ENCODE measurements around the gene FNDC3B.

FNDC3B gene

DNA sequence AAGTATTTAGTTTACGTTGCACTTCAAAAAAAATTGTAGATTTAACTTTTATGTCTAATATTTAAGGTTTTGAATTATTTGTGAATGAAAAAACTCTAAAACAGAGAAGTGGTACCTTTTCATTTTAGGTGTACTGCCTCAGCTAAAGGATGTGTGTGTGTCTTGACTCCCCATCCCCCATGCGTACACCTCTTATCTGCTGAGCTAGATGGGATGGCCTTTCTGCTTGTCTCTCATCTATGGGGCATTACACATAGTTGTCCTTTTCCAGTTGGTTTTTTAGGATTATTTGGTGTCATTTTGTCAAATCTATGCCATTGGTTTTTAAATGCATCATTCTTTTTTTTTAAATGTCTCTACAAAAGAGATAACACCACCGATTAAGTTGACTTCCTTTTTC is 110.9 kb downstream of the FNDC3B start:
- DNase-seq (ENCODE audit: low read depth in 2 of 2) = no peak

DNA sequence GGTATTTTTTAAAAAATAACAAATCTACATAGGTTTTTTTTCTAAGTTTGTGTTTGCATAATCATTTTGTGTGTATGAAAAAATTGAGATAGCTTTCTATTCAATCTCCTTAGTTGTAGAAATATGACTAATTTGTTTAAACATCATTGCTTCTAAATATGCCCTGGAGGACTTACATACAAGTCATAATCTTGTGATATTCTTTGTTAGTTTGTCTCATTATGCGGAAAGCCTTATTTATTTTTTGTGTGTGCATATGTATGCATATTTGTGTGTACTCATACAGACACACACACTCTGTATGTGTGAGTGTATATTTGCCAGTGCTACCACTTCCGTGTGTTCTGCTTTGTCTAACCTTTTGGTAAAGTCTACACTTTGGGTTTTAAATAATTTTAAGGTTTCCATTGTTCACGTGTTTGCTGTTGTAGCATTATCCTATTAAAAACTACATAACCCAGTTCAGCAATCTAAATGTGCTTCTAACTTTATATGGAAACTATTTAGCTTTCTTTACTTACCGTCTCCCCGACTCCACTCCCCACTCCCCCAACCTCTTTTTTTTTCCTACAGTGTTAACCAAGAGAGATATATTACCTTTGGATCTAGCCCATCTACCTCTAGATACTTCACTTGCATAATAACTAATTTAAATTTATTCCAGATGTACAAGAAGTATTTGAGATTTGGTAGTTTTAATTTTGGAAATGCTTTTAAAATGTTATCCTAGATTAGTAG is 111.7 kb downstream of the FNDC3B start:
- DNase-seq (ENCODE audit: low read depth in 2 of 2) = no peak

DNA sequence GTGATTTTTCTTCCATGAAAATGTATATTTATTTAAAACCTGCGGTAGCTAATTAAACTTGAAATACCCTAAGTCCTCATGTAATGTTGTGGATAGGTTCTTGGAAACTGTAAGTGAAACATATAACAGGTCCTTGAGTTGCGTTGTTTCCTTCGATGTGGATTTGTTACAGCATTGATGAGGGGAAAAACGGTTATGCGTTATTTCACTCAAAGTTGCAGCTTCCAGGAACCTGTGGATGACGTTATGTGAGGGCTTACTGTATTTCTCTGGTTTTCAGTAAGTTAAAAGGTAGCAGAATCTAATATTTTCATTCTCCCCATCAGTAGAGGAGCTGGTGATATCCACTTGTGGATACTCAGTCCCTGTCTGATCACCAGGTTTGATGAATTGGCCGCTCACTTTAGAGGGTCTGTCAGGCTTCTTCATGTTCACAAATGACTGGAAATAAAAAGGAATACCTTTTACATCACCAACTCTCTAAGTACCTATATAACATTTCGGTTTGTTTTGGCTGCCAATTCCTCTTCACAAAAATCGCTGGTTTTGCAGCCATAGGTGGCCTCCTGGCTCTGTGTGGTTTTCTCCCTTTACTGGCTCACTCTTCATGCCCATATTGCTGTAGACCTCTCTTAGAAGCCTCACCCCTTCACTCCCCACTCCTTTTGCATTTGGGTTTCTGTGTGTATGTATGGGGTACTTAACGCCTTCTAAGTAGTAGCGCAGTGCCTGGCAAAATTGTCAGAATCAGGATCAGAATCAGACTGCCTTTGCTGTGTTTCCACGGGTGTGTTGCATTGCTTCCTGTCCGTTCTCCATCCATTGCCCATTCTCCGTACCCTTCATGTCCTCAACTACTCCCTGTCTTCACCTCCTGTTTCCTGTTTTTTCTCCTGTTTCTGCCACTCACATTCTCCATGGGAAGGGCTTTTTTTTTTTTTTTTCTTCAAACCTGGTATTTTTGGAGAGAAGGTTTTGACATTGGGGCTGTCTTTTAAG is 112.6 kb downstream of the FNDC3B start:
- no peak for DNase-seq (ENCODE audit: low read depth in 2 of 2)

DNA sequence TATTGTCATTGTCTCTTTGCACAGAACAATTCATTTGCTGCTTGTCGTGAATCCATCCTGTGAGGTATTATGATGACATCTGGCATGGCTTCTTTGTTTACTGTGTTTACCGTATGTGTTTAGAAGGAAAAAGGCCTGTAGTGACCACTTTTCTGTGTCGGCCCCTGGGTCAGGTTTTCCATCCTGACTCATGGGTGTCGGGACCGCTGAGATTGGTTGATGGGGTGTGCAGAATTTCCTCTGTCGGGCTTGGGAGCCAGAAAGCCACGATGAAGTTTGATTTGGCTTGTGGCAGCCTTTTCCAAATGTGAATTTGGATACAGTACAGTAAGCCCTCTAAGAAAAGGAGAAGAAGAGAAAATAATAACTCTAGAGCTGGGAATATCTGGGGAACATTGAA is 113.5 kb downstream of the FNDC3B start:
- no peak for DNase-seq (ENCODE audit: low read depth in 2 of 2)

- peak; percentile 85 to 86 for DNase-seq (ENCODE audit: low read depth in 2 of 2)
These were observed 114.0 kb downstream of the FNDC3B start for GRCh38 chr3:172153335-172153861.

- no peak for DNase-seq (ENCODE audit: low read depth in 2 of 2)
These were observed 115.6 kb downstream of the FNDC3B start for GRCh38 chr3:172154768-172155664.

DNA sequence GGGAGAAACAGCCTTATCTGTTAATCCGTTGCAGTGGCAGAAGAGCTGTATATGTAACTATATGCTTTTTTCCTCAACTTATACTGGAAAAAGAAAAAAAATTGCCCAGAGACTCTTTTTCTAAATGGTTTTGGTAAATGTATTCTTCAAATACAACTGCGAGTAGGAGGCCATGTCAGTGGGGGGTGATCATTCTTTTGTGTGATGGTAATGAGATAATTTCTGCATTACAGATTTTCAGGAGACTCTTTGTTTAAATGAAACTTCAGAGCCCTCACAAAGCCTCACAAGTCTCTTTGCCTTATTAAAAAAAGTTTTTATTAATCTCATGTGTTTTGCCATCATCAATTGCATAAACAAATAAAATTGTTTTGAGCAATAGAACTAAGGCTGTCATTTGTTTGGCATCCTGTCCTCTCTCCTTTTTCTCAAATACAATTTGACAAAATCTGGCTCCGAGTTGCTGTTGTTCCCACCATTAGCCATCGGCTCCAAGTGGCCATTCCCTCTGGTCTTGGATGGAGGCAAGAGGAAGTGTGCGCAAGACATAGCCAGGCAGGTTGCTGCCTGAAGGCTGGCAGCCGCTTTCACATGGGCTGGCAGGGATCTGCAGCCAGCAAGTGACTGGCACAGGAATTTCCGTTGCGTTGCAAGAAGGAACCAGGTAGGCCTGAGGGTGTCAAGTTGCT is 116.7 kb downstream of the FNDC3B start:
- DNase-seq (ENCODE audit: low read depth in 2 of 2) = no peak

DNA sequence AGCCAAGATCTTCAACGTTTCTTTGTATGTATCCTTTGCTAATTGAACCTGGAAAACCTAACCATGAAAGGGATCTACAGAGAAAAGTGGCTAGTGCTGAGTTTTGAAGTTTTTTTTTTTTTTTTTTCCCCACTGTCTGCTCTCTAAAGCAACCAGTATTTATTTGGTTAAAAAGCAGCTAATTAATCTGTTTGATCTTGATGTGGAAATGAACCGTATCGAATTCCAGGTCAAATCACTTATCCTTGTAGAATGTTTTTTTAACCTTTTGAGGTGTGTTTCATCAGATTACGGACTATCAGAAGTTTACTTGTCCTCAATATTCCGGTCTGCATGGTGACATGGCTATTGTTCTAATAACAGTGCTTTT is 117.2 kb downstream of the FNDC3B start:
- DNase-seq (ENCODE audit: low read depth in 2 of 2) = no peak

GRCh38 chr3:172157564-172158258 is 118.3 kb downstream of the FNDC3B start:
- no peak for DNase-seq (ENCODE audit: low read depth in 2 of 2)

DNA sequence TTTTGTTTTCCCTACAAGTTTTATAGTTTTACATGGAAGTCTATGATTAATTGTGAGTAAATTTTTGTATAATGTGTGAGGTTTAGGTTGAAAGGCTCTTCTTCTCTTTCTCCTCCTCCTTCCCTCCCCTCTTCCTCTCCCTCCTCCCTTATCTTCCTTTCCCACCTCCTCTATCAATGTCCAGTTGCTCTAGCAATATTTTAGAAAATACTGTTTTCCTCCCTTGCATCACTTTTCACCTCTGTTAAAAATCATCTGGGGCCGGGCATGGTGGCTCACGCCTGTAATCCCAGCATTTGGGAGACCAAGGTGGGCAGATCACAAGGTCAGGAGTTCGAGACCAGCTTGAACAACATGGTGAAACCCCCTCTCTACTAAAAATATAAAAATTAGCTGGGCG is 119.4 kb downstream of the FNDC3B start:
- no peak for DNase-seq (ENCODE audit: low read depth in 2 of 2)

DNA sequence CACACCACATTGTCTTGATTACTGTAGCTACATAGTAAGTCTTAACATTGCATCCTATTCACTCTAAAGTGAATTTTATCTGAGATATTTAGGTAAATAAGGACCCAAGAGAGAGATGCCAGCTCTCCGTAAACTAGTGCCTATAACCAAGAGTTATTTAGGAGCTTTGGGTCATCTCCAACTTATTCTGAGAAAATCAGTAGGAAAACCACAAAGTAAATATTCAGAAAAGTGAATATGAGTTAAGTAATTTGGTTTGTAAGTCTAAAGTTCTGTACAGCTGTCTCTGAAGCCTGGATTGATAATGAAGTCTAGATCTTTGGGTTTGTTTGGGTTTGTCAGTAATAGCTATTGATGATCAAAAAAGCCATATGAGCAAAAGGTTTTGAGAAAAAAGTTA is 120.0 kb downstream of the FNDC3B start:
- no peak for DNase-seq (ENCODE audit: low read depth in 2 of 2)

GRCh38 chr3:172159962-172160538 is 120.7 kb downstream of the FNDC3B start:
- DNase-seq (ENCODE audit: low read depth in 2 of 2) = no peak

DNA sequence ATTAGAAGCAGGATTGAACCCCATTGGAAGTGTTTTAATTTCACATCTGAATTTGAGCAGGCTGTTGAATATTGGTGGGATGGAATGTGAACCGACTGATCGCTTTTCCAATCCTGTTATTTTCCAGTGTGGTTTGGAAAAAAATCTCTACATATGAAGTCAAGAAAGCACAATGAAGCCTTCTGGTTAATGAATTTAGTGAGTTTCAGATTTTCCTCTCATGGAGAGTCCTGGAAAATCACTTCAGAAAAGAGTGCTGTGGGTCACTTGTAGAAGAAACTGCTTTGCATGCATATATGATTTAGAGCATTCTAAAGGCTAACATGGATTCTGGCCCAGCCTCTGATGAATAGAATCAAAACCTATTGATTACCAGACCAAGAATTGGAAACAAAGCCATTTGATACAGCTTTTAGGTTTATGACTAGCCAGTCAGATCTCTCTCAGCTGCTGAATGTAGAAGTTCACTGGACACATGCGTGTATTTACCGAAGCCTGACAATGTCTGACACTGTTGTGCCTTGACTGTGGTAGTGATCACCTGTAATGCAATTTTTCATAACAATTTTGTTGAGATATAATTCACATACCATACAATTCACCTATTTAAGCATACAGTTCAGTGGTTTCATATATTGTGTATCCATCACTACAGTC is 121.9 kb downstream of the FNDC3B start:
- no peak for DNase-seq (ENCODE audit: low read depth in 2 of 2)

DNA sequence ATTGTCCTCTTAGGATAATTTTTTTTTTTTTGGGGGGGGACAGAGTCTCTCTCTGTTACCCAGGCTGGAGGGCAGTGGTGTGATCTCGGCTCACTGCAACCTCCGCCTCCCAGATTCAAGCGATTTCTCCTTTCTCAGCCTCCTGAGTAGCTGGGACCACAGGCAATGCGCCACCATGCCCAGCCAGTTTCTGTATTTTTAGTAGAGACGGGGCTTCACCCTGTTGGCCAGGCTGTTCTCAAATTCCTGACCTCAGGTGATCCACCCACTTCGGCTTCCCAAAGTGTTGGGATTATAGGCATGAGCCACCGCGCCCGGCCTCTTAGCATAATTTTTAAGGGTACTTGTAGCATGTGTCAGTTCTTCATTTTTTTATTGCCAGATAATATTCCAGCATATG is 122.6 kb downstream of the FNDC3B start:
- no peak for DNase-seq (ENCODE audit: low read depth in 2 of 2)

DNA sequence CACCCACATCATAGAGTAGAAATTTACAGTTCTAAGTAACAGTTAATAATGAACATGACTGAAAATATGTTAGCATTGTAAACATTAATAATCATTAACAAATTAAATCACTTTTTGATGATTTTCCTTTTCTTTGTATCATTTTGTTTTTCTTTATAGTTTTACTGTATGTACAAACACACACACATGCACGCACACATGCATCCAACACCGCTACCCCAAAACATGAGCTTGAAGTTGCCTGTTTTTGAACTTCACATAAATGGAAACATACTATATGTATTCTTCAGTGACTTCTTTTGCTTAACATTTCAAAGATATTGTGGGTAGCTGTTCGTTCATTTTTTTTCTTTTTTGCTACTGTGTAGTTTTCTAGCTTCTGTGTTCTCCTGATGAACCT is 123.9 kb downstream of the FNDC3B start:
- DNase-seq (ENCODE audit: low read depth in 2 of 2) = no peak

DNA sequence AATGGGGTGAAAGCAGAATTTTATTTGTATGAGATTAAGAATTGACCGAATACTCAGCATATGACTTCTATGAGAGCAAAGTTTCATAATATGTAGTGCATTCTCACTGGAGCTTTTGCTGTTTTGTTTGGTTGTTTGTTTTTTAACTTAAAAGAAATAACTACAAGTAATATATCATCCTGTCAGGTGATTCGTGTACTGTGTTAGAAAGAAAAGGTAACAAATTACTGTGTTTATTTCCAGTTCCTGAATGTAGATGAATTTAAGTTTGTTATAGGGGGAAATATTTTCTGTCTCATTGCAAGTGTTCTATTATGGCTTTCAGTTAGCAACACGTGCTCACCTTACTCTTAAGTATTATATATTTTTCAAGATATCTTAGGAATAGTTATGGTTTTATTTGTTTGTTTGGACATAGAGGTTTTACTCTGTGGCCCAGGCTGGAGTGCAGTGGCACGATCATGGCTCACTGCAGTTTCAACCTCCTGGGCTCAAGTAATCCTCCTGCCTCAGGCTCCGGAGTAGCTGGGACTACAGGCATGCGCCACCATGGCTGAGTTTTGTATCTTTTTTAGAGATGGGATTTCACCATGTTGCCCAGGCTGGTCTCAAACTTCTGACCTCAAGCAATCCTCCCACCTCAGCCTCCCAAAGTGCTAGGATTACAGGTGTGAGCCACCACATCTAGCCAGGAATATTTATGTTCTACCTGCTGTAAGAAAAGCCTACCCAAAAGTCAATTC is 125.4 kb downstream of the FNDC3B start:
- DNase-seq (ENCODE audit: low read depth in 2 of 2) = no peak

DNA sequence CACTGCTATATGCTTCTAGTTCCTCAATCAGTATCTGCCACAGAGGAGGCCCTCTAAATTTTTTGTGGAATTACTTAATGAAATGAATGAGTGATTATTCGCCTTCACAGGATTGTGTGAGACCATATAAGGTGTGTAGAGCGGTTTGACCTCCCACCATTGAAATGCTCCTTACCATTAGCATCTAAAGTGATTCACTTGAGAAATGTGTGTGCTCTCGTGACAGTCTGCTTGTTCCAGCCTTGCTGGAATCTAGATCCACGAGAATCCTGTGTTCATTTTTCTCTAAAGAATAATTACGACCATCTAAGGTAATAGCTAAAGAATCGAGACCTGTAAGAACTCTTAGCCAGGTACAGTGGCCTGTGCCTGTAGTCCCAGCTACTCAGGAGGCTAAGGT is 126.9 kb downstream of the FNDC3B start:
- no peak for DNase-seq (ENCODE audit: low read depth in 2 of 2)

- DNase-seq (ENCODE audit: low read depth in 2 of 2) = no peak
These were observed 127.5 kb downstream of the FNDC3B start for GRCh38 chr3:172166890-172167289.

Measured in fibroblast of skin of left quadriceps (primary cell).